Erythroblast (primary cell): ENCODE measurements around the gene AP2A2.

Experiments
- GATA1 ChIP-seq: IDR thresholded peaks from 2 replicates; pipeline ENCODE4 v1.6.1; 2011; ENCODE audit warnings: low read depth, mild to moderate bottlenecking, control low read depth, low read length, moderate library complexity
- POLR2A ChIP-seq: IDR thresholded peaks from 2 replicates; pipeline ENCODE4 v1.6.1; 2011; ENCODE audit warnings: mild to moderate bottlenecking, low read length

DNA sequence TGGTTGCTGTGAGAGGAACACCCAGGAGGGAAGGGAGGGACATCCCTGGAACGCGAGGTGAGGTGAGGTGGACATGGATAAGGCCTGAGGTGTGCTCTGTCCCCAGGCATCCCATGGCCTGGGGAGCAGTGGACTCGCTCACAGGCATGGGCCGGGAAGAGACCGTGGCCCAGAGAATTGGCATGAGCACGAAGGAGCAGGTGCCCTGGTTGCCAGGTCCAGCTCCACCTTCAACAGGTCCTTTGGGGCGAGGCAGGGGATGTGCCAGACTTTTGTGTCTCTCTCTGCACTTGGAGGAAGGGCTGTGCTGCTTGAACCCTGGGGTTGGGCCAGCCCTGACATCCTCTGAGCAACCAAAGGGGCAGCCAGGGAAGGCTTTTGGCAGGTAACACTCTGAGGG lies 89.4 kb downstream of the AP2A2 start:
- no peak for TF ChIP-seq POLR2A
- TF ChIP-seq GATA1: no peak
